GM12878 (cell line): ENCODE results near the gene SKIC8. TPM values are rescaled to one million over a fixed set of nuclear protein-coding genes. Genes with fewer than 3 reads are reported as not detected.

ENCODE experiments used
- ATAC-seq: fragments of 200-7000 bp; cut with Tn5 transposase; 3 replicates; pipeline ENCODE4 v1.9.1; 2020; ENCODE audit warnings: mild to moderate bottlenecking, moderate library complexity
- BruUV-seq: library from RNA; stranded (reverse); fragments of 400-500 nt; replicated peaks from 2 replicates; lab custom pipeline; 2021; lab: Mats Ljungman, UMichigan
- CTCF ChIA-PET: fragments of 300-600 bp; sonication (Branson Sonifier 250); formaldehyde crosslinking; extraction: SDS; loops from one replicate; lab custom pipeline; 2021; ENCODE audit warnings: inconsistent platforms; lab: Yijun Ruan, JAX
- POLR2A ChIA-PET: fragments of 350-600 bp; formaldehyde crosslinking; extraction: SDS; loops from one replicate; lab custom pipeline; 2021; ENCODE audit warnings: inconsistent platforms; lab: Charles Lee
- RAD21 ChIA-PET: fragments of 300-600 bp; sonication (Branson Sonifier 250); formaldehyde crosslinking; loops from one replicate; lab custom pipeline; 2023; ENCODE audit warnings: antibody characterized with exemption; ENCODE audit not compliant: unreplicated experiment; lab: Charles Lee
- SMC1A ChIA-PET: fragments of 300-600 bp; sonication (Branson Sonifier 250); formaldehyde crosslinking; loops from one replicate; lab custom pipeline; 2023; ENCODE audit not compliant: unreplicated experiment, uncharacterized antibody; lab: Charles Lee
- DNase-seq: peaks from one replicate; pipeline ENCODE4 v3.0.0-alpha.2; 2011; ENCODE audit warnings: low read depth, low spot score
- FAIRE-seq: peaks from 3 replicates; lab custom pipeline; 2011; peaks lifted over from hg19 to GRCh38; lab: Jason Lieb, UNC
- H2AFZ ChIP-seq: 2 replicates; pipeline ENCODE4 v1.6.0; 2011; ENCODE audit warnings: low read depth, low read length, control low read depth; ENCODE audit not compliant: control insufficient read depth
- H3K27ac ChIP-seq: 2 replicates; pipeline ENCODE4 v1.5.1; 2011; ENCODE audit warnings: control low read depth; ENCODE audit not compliant: control insufficient read depth, insufficient read depth
- H3K27me3 ChIP-seq, 2 experiments: replicated peaks in 1 of 2; 2 replicates each; pipeline versions ENCODE4 v1.6.0 to v1.6.1; 2011; ENCODE audit warnings: low read length in 1 of 2; ENCODE audit not compliant: control insufficient read depth in 2 of 2, insufficient read depth in 2 of 2
- H3K36me3 ChIP-seq, 2 experiments: 2 replicates each; pipeline ENCODE4 v1.5.1; 2011; ENCODE audit warnings: low read length in 1 of 2; ENCODE audit not compliant: control insufficient read depth in 2 of 2, insufficient read depth in 2 of 2
- H3K4me1 ChIP-seq: 2 replicates; pipeline ENCODE4 v1.6.1; 2011; ENCODE audit warnings: mild to moderate bottlenecking, low read length, moderate library complexity, mixed read lengths; ENCODE audit not compliant: control insufficient read depth, insufficient read depth
- H3K4me2 ChIP-seq: 2 replicates; pipeline ENCODE4 v1.6.0; 2011; ENCODE audit warnings: control low read depth; ENCODE audit not compliant: control insufficient read depth, insufficient read depth
- H3K4me3 ChIP-seq: fragments of 200-600 bp; sonication (generic); 2 replicates; pipeline ENCODE4 v1.5.1; 2016
- H3K79me2 ChIP-seq: 2 replicates; pipeline ENCODE4 v1.6.0; 2011; ENCODE audit warnings: low read length; ENCODE audit not compliant: control insufficient read depth, insufficient read depth
- H3K9ac ChIP-seq: 2 replicates; pipeline ENCODE4 v1.8.0; 2011; ENCODE audit warnings: low read length, control low read depth, mixed read lengths; ENCODE audit not compliant: control insufficient read depth, insufficient read depth
- H3K9me3 ChIP-seq: replicated peaks from 3 replicates; pipeline ENCODE4 v1.5.1; 2011; ENCODE audit warnings: mild to moderate bottlenecking, low read length; ENCODE audit not compliant: control insufficient read depth, insufficient read depth
- H4K20me1 ChIP-seq: 2 replicates; pipeline ENCODE4 v1.6.0; 2011; ENCODE audit not compliant: control insufficient read depth, insufficient read depth
- BRCA1 ChIP-seq: IDR thresholded peaks from 2 replicates; pipeline ENCODE4 v1.6.1; 2011; ENCODE audit warnings: low read depth, low read length, improper control_type of control experiment
- LARP7 ChIP-seq: fragments of 450-650 bp; IDR thresholded peaks from 2 replicates; pipeline ENCODE4 v1.6.1; 2017; ENCODE audit warnings: mild to moderate bottlenecking
- RAD21 ChIP-seq: IDR thresholded peaks from 2 replicates; pipeline ENCODE4 v1.6.1; 2011; ENCODE audit warnings: mild to moderate bottlenecking, low read depth, low read length, moderate library complexity; ENCODE audit not compliant: insufficient read depth
- SMC3 ChIP-seq: IDR thresholded peaks from 2 replicates; pipeline ENCODE4 v1.6.1; 2011; ENCODE audit warnings: low read length, improper control_type of control experiment, borderline replicate concordance
- WGBS: methylation state at CpG from one replicate; pipeline ENCODE4 v1.1.6; 2016; ENCODE audit warnings: low lambda C conversion rate; ENCODE audit not compliant: insufficient replicate concordance, insufficient coverage; ENCODE audit errors: missing lambda C conversion rate; 5-methylcytosine and 5-hydroxymethylcytosine counted together
- in situ Hi-C: fragments of 300-500 bp; cut with MboI; formaldehyde crosslinking; loops from 9 replicates; pipeline ENCODE4 v1.14.3; 2018; ENCODE audit warnings: mixed read lengths
- intact Hi-C: fragments of 100-400 bp; cut with micrococcal nuclease; formaldehyde crosslinking; loops from one replicate; pipeline ENCODE4 v1.14.2; 2022; ENCODE audit not compliant: unreplicated experiment
- polyA plus RNA-seq, 11 experiments: library from polyadenylated mRNA; depleted of rRNA in 4 of 11; unstranded in 6 of 11; stranded (reverse) in 5 of 11; fragments of >200 nt; fragmentation: Nextera tagmentation in 4 of 11; fragmentation: Illumina TruSeq in 1 of 11; extraction: Ambion mirVana in 4 of 11; extraction: Trizol in 1 of 11; gene quantifications; 1 replicate in 1 of 11; 2 replicates in 10 of 11; pipeline versions ENCODE4 v1.2.1 to v1.2.3, GENCODE V29; 2011 to 2016; ENCODE audit warnings: inconsistent platforms in 2 of 11, missing spikeins in 2 of 11, low read depth in 1 of 11
- total RNA-seq, 4 experiments: library from RNA; depleted of rRNA in 3 of 4; stranded (reverse); fragments of >200 nt in 3 of 4; fragmentation: Illumina TruSeq in 1 of 4; extraction: Trizol in 1 of 4; gene quantifications; 2 replicates each; pipeline versions ENCODE4 v1.2.1 to v1.2.3, GENCODE V29; 2013 to 2021
- TF ChIP-seq, protein P1 (sequence below): fragments of 450-650 bp; formaldehyde crosslinking; IDR thresholded peaks from 2 replicates; pipeline ENCODE4 v1.5.0; 2022; ENCODE audit warnings: mild to moderate bottlenecking, missing genetic modification characterization
- TF ChIP-seq, protein P2 (sequence below), 3 experiments: IDR thresholded peaks in 2 of 3; conservative IDR thresholded peaks in 1 of 3; 2 replicates each; pipeline ENCODE4 v1.5.1; 2011; ENCODE audit warnings: low read depth in 3 of 3, low read length in 3 of 3, mild to moderate bottlenecking in 3 of 3, control low read depth in 2 of 3, moderate library complexity in 2 of 3, inconsistent platforms in 1 of 3, mixed read lengths in 1 of 3; ENCODE audit not compliant: control insufficient read depth in 2 of 3, insufficient read depth in 1 of 3; ENCODE audit errors: extremely low read depth in 1 of 3

The SKIC8 gene
- total and polyA plus RNA-seq, 10 of the 15 experiments (the other 5 are each of a cell fraction or from before 2014, with no cell fraction given): 57.0 to 288 (median 128) TPM

DNA sequence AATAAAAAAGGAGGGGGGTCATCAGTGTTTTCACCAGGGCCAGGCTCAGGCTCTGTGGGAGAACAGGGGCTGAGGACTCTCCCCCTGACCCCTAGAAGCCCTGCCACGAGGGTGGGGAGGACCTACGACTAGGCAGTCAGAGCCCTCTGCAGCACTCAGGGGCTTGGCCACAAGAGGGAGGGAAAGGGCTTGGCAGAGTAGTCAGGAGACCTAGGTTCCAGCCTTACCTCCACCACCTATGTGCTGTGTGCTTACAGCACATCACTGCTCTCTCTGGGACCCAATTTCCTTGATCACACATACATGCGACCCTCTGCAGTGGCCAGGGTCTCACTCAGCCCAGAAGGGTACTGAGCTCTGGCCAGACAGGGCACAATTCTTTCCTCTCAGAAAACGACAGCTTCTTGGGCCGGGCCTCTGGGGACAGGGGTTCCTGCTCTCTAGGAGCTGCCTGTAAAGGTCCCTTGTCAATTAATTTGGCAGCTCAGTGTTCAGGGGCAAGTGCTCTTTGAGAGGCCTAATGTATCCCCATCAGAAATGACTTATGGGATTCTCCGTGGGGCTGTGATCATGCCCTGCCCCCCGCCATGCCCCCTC lies 16.4 kb upstream of the SKIC8 start:
- in situ Hi-C loops (loop anchor here (10.0 kb wide), 1 partner anchor 99 kb away; no protein-coding TSS in a partner anchor), intact Hi-C loops (no loop called here)
- no peaks in the 10 kb centered on the region for H3K36me3 ChIP-seq
- ChIA-PET SMC1A (interaction anchor here (3.5 kb wide), 1 partner anchor 107 kb away, joined by 10 read pairs; no protein-coding TSS in a partner anchor), CTCF (interaction anchor here (0.7 to 2.3 kb wide), 8 partner anchors 9 to 122 kb away, joined by 3 to 14 read pairs (median 4); partner anchors contain the start of genes IREB2 and SKIC8), RAD21 (interaction anchor here (0.9 to 2.0 kb wide), 2 partner anchors 10 to 109 kb away, joined by 3 to 7 read pairs; no protein-coding TSS in a partner anchor), POLR2A (no interaction called here)
- DNase-seq (no peak), FAIRE-seq (no peak), ATAC-seq (peak; percentile 78)
- no peak overlapping the region for H3K9ac ChIP-seq
- 48% methylated on average over 7 of the region's 7 CpGs for WGBS
- no TSS peak for BruUV-seq
- H3K27ac ChIP-seq: no peak overlapping the region
- H2AFZ ChIP-seq: peak overlapping the region; percentile 53; the same call in 1 of the 2 replicates
- no peaks in the 10 kb centered on the region for H3K27me3 ChIP-seq
- TF ChIP-seq SMC3 (peak; percentile 20; the same call in 1 of the 2 replicates), RAD21 (peak; percentile 57), LARP7 (0 out of 2 replicates have a peak, but pooled peaks have one; percentile 15), BRCA1 (no peak)
- TF ChIP-seq, protein P1, sequence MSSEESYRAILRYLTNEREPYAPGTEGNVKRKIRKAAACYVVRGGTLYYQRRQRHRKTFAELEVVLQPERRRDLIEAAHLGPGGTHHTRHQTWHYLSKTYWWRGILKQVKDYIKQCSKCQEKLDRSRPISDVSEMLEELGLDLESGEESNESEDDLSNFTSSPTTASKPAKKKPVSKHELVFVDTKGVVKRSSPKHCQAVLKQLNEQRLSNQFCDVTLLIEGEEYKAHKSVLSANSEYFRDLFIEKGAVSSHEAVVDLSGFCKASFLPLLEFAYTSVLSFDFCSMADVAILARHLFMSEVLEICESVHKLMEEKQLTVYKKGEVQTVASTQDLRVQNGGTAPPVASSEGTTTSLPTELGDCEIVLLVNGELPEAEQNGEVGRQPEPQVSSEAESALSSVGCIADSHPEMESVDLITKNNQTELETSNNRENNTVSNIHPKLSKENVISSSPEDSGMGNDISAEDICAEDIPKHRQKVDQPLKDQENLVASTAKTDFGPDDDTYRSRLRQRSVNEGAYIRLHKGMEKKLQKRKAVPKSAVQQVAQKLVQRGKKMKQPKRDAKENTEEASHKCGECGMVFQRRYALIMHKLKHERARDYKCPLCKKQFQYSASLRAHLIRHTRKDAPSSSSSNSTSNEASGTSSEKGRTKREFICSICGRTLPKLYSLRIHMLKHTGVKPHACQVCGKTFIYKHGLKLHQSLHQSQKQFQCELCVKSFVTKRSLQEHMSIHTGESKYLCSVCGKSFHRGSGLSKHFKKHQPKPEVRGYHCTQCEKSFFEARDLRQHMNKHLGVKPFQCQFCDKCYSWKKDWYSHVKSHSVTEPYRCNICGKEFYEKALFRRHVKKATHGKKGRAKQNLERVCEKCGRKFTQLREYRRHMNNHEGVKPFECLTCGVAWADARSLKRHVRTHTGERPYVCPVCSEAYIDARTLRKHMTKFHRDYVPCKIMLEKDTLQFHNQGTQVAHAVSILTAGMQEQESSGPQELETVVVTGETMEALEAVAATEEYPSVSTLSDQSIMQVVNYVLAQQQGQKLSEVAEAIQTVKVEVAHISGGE (CRISPR knock-in tag): no peak
- TF ChIP-seq, protein P2, sequence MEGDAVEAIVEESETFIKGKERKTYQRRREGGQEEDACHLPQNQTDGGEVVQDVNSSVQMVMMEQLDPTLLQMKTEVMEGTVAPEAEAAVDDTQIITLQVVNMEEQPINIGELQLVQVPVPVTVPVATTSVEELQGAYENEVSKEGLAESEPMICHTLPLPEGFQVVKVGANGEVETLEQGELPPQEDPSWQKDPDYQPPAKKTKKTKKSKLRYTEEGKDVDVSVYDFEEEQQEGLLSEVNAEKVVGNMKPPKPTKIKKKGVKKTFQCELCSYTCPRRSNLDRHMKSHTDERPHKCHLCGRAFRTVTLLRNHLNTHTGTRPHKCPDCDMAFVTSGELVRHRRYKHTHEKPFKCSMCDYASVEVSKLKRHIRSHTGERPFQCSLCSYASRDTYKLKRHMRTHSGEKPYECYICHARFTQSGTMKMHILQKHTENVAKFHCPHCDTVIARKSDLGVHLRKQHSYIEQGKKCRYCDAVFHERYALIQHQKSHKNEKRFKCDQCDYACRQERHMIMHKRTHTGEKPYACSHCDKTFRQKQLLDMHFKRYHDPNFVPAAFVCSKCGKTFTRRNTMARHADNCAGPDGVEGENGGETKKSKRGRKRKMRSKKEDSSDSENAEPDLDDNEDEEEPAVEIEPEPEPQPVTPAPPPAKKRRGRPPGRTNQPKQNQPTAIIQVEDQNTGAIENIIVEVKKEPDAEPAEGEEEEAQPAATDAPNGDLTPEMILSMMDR (IDR thresholded peaks at IDR 0.05 in 2 of 3, conservative IDR thresholded peaks at IDR 0.05 in 1 of 3; ENCODE audit: control insufficient read depth in 2 of 3, extremely low read depth in 1 of 3, insufficient read depth in 1 of 3, low read depth in 3 of 3, low read length in 3 of 3): peak; percentile 32 to 55 (median 40); a peak in 4 of 6 replicates
- H3K4me1 ChIP-seq: no peaks in the 10 kb centered on the region; the same call in 1 of the 2 replicates
- H3K4me2 ChIP-seq: no peak overlapping the region
- H3K79me2 ChIP-seq: no peaks in the 10 kb centered on the region
- no peak overlapping the region for H3K4me3 ChIP-seq
- no peaks in the 10 kb centered on the region for H3K9me3 ChIP-seq
- H4K20me1 ChIP-seq: no peaks in the 10 kb centered on the region
